ENCODE results near the gene THAP3.

The THAP3 gene

GRCh38 chr1:6666696-6667095, 42.0 kb downstream of the THAP3 start:
- in situ Hi-C loops (cut with MboI; ENCODE audit: low sequenced_read_pairs), result no loop called here

- in situ Hi-C loops (cut with MboI; ENCODE audit: low sequenced_read_pairs), result no loop called here
These were observed 42.5 kb downstream of the THAP3 start for GRCh38 chr1:6667139-6667538.

GRCh38 chr1:6668503-6668902, 43.8 kb downstream of the THAP3 start:
- in situ Hi-C loops (cut with MboI; ENCODE audit: low sequenced_read_pairs), result no loop called here

- in situ Hi-C loops (cut with MboI; ENCODE audit: low sequenced_read_pairs), result no loop called here
These were observed 47.9 kb downstream of the THAP3 start for GRCh38 chr1:6672558-6672957.

DNA sequence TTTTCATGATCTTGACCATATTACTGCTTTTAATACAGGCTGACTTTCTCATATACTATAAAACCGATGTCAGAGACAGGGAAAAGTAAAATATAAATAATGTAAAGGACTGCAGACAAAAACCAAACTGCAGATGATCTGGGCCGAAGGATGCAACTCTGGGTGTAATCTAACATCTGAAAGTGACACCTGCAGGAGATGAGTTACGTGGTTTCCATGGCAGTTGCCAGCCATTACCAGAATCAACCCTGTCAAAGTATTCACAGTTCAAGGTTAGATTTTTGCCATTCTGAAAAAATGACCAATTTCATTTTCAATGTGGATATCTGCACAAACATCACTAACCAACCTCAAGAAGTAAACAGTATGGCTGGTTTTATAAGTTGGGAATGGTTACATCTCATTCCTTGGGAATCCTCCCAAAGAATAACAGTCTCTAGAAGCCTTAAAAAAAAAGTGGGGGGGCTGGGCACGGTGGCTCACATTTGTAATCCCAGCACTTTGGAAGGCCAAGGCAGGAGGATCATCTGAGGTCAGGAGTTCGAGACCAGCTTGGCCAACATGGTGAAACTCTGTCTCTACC, 49.2 kb downstream of the THAP3 start:
- in situ Hi-C loops (cut with MboI; ENCODE audit: low sequenced_read_pairs), result no loop called here

GRCh38 chr1:6674771-6675170, 50.1 kb downstream of the THAP3 start:
- in situ Hi-C loops (cut with MboI; ENCODE audit: low sequenced_read_pairs), result no loop called here

DNA sequence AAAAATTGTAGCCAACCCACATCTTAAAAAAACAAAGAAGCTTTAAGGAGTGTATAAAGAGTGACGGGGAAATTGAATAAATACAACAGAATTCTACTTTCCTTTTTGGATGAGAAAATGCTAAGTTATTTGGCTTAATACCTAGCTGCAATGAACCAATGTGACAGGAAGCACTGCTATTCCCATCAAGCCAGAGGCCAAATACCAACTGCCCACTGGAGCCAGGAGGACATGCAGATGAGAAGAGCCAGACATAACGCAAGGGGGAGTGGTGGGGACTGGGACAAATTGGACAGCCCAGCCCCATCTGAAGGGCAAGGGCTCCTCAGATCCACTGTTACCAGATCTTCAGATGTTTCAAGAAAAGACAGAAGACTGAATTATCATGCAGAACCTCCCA, 51.3 kb downstream of the THAP3 start:
- in situ Hi-C loops (cut with MboI; ENCODE audit: low sequenced_read_pairs), result no loop called here

Data from HL-60/S4 treated with retinoic acid at 250 ng/mL for 4 days and 3 days (cell line).